Neural cell (in vitro differentiated cells): ENCODE measurements around the gene PRMT2.

ENCODE experiments used
- CTCF ChIP-seq: fragments of 450-650 bp; IDR thresholded peaks from 2 replicates; pipeline ENCODE4 v1.5.1; 2014; ENCODE audit warnings: antibody characterized with exemption, mild to moderate bottlenecking, moderate library complexity; ENCODE audit not compliant: poor library complexity, severe bottlenecking
- EP300 ChIP-seq: fragments of 450-650 bp; conservative IDR thresholded peaks from 2 replicates; pipeline ENCODE4 v1.6.1; 2014; ENCODE audit warnings: antibody characterized with exemption, mild to moderate bottlenecking, moderate library complexity; ENCODE audit not compliant: poor library complexity, severe bottlenecking
- EZH2 ChIP-seq: fragments of 200-600, 300-800 bp; shearing (Covaris generic), sonication (generic); IDR thresholded peaks from 2 replicates; pipeline ENCODE4 v1.6.1; 2014; ENCODE audit warnings: antibody characterized with exemption, low read length, borderline replicate concordance, mild to moderate bottlenecking; ENCODE audit not compliant: insufficient read depth, poor library complexity, severe bottlenecking
- RAD21 ChIP-seq: fragments of 450-650 bp; conservative IDR thresholded peaks from 2 replicates; pipeline ENCODE4 v1.6.1; 2014; ENCODE audit warnings: antibody characterized with exemption, mild to moderate bottlenecking, moderate library complexity
- REST ChIP-seq: IDR thresholded peaks from 2 replicates; pipeline ENCODE4 v1.6.1; 2012; ENCODE audit warnings: borderline replicate concordance

GRCh38 chr21:46666941-46667740 is 31.7 kb downstream of the PRMT2 start:
- TF ChIP-seq CTCF, result no peak
- no peak for TF ChIP-seq EZH2
- no peak for TF ChIP-seq EP300
- TF ChIP-seq REST, result no peak
- no peak for TF ChIP-seq RAD21
